Ishikawa (cell line): ENCODE results near the gene ARL4C.
A peak's percentile ranks its signal among the peaks of the same experiment; 100 is the strongest.

Experiments
- CEBPB ChIP-seq: IDR thresholded peaks from 2 replicates; pipeline ENCODE4 v1.6.1; 2012
- CREB1 ChIP-seq: IDR thresholded peaks from 2 replicates; pipeline ENCODE4 v1.6.1; 2012; ENCODE audit warnings: low read depth
- EGR1 ChIP-seq: IDR thresholded peaks from 2 replicates; pipeline ENCODE4 v1.6.1; 2012
- EP300 ChIP-seq: IDR thresholded peaks from 2 replicates; pipeline ENCODE4 v1.6.1; 2012; ENCODE audit warnings: borderline replicate concordance
- FOXM1 ChIP-seq: IDR thresholded peaks from 2 replicates; pipeline ENCODE4 v1.6.1; 2012; ENCODE audit warnings: low read depth, borderline replicate concordance
- NFIC ChIP-seq: IDR thresholded peaks from 2 replicates; pipeline ENCODE4 v1.6.1; 2012
- RAD21 ChIP-seq: IDR thresholded peaks from 2 replicates; pipeline ENCODE4 v1.6.1; 2012; ENCODE audit warnings: low read depth
- TAF1 ChIP-seq: IDR thresholded peaks from 2 replicates; pipeline ENCODE4 v1.6.1; 2012; ENCODE audit warnings: low read depth, mild to moderate bottlenecking
- TCF12 ChIP-seq: IDR thresholded peaks from 2 replicates; pipeline ENCODE4 v1.6.1; 2012; ENCODE audit warnings: low read depth
- TEAD4 ChIP-seq: IDR thresholded peaks from 2 replicates; pipeline ENCODE4 v1.6.1; 2012
- USF1 ChIP-seq: IDR thresholded peaks from 2 replicates; pipeline ENCODE4 v1.6.1; 2012
- YY1 ChIP-seq: IDR thresholded peaks from 2 replicates; pipeline ENCODE4 v1.6.1; 2012; ENCODE audit warnings: low read depth
- ZBTB7A ChIP-seq: IDR thresholded peaks from 2 replicates; pipeline ENCODE4 v1.6.1; 2012; ENCODE audit warnings: low read depth
- TF ChIP-seq, protein P1 (sequence below): IDR thresholded peaks from 2 replicates; pipeline ENCODE4 v1.6.1; 2012; ENCODE audit warnings: low read depth, mild to moderate bottlenecking
- TF ChIP-seq, protein P2 (sequence below): IDR thresholded peaks from 2 replicates; pipeline ENCODE4 v1.6.1; 2012

ARL4C gene

DNA sequence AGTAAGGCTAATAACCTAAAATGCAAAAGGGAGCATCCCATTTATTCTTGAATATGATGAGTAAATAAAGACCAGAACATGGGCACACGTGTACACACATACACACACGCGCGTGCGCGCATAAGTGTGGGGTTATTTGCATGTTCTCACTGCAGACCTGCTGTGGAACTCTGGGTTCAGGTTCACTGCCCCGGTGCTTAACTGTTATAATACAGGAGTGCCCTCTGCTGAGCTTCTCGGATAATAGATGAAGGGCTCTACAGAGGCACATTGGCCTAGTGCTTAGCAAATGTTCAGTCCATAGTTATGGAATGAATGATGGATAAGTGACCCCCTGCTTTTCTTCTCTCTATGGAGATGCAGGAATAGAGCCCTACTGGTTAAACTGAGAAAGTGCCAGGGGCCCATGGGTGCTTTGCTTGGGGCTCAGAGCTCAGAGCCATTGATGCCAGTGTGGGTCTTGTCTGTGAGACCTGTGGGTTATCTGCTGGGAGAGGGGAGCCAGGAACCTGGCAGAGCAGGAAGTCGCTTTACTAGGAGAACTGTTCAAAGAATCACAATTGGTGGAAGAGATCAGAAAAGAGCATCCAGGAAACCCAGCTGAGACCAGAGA lies 3.6 kb upstream of the ARL4C start:
- TF ChIP-seq YY1 (no peak), EP300 (no peak; the same call in 1 of the 2 replicates), CREB1 (no peak), RAD21 (peak; percentile 92)

DNA sequence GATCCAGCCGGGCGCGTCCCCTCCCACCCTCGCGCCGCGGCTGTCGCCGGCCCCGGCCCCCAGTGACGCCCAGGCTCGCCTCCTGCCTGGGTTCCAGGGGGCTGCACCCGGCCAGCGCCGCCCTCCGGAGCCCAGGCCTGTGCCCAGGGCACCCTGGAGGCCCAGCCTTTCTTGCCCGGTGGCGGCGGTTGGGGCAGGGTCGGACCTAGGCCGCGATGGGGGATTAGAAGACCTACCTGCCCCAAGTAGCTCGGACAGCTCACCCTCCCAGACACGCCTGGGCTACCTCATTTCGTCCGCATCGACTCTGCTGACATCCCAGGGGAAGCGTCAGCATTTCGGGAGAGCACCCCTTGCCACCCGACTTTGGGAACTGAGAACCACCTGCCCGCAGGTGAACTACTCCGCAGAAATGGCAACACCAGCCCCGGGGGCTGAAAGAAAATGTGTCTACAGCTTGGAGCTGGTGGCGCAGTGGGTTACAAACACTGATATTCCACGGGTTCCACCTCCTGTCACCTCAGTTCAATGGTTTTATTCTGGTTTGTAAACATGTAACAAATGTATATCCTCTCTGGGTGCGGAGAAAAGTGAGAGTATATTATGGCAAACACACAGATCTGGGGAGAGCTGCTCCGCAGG lies 834 bp upstream of the ARL4C start:
- TF ChIP-seq YY1 = no peak
- TF ChIP-seq EGR1 = no peak
- no peak for TF ChIP-seq RAD21
- no peak for TF ChIP-seq TEAD4
- TF ChIP-seq CREB1 = no peak
- TF ChIP-seq TCF12 = no peak; the same call in 1 of the 2 replicates
- no peak; the same call in 1 of the 2 replicates for TF ChIP-seq ZBTB7A
- TF ChIP-seq FOXM1 = no peak
- no peak for TF ChIP-seq TAF1
- TF ChIP-seq, protein P1, sequence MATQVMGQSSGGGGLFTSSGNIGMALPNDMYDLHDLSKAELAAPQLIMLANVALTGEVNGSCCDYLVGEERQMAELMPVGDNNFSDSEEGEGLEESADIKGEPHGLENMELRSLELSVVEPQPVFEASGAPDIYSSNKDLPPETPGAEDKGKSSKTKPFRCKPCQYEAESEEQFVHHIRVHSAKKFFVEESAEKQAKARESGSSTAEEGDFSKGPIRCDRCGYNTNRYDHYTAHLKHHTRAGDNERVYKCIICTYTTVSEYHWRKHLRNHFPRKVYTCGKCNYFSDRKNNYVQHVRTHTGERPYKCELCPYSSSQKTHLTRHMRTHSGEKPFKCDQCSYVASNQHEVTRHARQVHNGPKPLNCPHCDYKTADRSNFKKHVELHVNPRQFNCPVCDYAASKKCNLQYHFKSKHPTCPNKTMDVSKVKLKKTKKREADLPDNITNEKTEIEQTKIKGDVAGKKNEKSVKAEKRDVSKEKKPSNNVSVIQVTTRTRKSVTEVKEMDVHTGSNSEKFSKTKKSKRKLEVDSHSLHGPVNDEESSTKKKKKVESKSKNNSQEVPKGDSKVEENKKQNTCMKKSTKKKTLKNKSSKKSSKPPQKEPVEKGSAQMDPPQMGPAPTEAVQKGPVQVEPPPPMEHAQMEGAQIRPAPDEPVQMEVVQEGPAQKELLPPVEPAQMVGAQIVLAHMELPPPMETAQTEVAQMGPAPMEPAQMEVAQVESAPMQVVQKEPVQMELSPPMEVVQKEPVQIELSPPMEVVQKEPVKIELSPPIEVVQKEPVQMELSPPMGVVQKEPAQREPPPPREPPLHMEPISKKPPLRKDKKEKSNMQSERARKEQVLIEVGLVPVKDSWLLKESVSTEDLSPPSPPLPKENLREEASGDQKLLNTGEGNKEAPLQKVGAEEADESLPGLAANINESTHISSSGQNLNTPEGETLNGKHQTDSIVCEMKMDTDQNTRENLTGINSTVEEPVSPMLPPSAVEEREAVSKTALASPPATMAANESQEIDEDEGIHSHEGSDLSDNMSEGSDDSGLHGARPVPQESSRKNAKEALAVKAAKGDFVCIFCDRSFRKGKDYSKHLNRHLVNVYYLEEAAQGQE = no peak
- no peak for TF ChIP-seq CEBPB
- TF ChIP-seq EP300 = no peak
- no peak for TF ChIP-seq USF1

DNA sequence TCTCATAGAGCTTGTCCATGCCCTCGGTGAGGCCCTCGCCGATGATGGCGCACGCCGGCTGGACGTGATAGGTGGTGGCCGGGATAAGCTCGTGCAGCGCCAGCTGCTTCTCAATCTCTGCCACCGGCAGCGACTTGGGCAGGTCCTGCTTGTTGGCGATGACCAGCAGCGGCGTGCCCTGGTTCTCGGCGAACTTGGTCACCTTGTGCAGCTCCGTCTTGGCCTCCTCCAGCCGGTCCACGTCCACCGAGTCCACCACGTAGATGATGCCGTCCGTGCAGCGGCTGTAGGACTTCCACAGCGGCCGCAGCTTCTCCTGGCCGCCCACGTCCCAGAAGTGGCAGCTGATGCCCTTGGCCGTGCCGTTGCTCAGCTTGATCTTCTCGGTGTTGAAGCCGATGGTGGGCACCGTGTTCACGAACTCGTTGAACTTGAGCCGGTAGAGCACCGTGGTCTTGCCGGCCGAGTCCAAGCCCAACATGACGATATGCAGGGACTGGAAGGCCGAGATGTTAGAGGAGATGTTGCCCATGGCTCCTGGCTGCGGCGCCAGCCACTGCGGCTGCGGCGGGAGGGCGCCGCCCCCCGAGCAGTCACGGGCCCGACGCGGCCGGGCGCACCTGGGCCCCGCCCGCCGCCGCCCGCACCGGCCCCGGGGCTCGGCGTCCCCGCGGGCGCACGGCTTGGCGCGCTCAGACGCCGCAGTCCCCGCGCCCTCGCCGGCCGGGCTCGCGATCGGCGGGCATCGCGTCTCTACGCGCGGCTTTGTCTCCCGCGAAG lies 636 bp downstream of the ARL4C start:
- no peak for TF ChIP-seq ZBTB7A
- no peak for TF ChIP-seq FOXM1
- TF ChIP-seq, protein P2, sequence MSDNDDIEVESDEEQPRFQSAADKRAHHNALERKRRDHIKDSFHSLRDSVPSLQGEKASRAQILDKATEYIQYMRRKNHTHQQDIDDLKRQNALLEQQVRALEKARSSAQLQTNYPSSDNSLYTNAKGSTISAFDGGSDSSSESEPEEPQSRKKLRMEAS = 0 out of 2 replicates have a peak, but pooled peaks have one; percentile 8
- no peak for TF ChIP-seq TCF12
- TF ChIP-seq RAD21 = no peak
- no peak for TF ChIP-seq USF1

DNA sequence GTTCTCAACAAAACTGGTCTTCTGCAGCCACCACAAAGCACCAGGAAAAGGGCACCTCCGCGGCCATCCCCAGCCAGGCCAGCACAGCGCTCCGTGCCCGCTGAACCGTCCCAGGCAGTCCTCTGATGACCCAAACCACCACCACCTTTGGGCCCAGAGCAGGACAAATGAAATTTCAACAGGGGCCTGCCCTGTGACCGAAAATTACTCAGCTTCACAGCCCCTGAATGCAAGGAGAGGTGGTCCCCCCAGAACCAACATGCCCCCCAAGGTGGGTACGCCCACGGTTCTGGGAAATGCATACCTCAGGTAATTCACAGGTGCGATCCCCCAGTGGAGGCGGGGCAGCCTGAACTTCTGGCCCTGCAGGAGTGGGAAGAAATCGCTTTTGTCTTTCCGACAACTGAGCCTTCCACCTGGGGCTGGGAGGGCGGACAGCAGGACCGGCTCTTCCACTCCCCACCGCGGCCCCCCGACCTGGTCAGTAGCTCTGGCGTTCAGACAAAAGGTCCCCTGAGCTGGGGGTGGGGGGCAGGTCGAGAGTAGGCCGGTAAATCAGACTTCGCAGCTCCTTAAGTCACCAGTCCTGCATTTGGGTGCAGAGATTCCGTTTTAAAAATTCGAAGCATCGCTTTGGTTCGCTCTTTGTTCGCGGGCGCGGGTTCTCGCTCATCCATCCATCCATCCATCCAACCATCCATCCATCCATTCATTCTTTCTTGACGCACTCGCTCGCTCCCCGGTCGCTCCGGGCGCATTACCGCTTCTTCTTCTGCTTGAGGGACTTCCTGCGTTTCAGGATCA lies 1.4 kb downstream of the ARL4C start:
- TF ChIP-seq FOXM1 (no peak), CEBPB (no peak), EGR1 (no peak), EP300 (no peak), TCF12 (no peak), RAD21 (no peak), CREB1 (no peak), USF1 (no peak), YY1 (no peak), NFIC (no peak), ZBTB7A (no peak)
- TF ChIP-seq, protein P1 = no peak
